ENCODE measurements around the gene RHOF. TPM values are rescaled to one million over a fixed set of nuclear protein-coding genes. Genes with fewer than 3 reads are reported as not detected.
A peak's percentile ranks its signal among the peaks of the same experiment; 100 is the strongest.

Gene RHOF
- total and polyA plus RNA-seq, 2 of the 13 experiments (the other 11 are each of a cell fraction or from before 2014, with no cell fraction given): 14.6 to 32.2 TPM

- no peak for TF ChIP-seq ATF4 (CRISPR knock-in tag; IDR thresholded peaks at IDR 0.05)
- TF ChIP-seq NR0B2 (CRISPR knock-in tag; IDR thresholded peaks at IDR 0.05): no peak
- TF ChIP-seq PHB2 (IDR thresholded peaks at IDR 0.05; ENCODE audit: partially characterized antibody): no peak
- TF ChIP-seq SRSF4 (IDR thresholded peaks at IDR 0.05; ENCODE audit: low read depth, low read length, poor library complexity, severe bottlenecking): no peak
- TF ChIP-seq AKAP8 (CRISPR knock-in tag; IDR thresholded peaks at IDR 0.05): no peak
- peak; percentile 76 for TF ChIP-seq SAP130 (CRISPR knock-in tag; IDR thresholded peaks at IDR 0.05; ENCODE audit: low read depth)
- peak; percentile 26; the same call in 1 of the 2 replicates for TF ChIP-seq ZFP90 (CRISPR knock-in tag; IDR thresholded peaks at IDR 0.05; ENCODE audit: borderline replicate concordance)
- TF ChIP-seq ZNF781 (CRISPR knock-in tag; IDR thresholded peaks at IDR 0.05; ENCODE audit: borderline replicate concordance, not compliant biosample characterization): no peak
- TF ChIP-seq TOPORS (CRISPR knock-in tag; IDR thresholded peaks at IDR 0.05): no peak
- no peak for TF ChIP-seq SRSF9 (IDR thresholded peaks at IDR 0.05; ENCODE audit: borderline replicate concordance, insufficient read depth, low read depth, low read length, poor library complexity, severe bottlenecking)
- TF ChIP-seq TBX2 (CRISPR knock-in tag; IDR thresholded peaks at IDR 0.05; ENCODE audit: borderline replicate concordance): no peak; the same call in 1 of the 2 replicates
- TF ChIP-seq TEF (CRISPR knock-in tag; IDR thresholded peaks at IDR 0.05): no peak
- no peak for TF ChIP-seq ZNF7 (CRISPR knock-in tag; IDR thresholded peaks at IDR 0.05)
- no peak for TF ChIP-seq PREB (CRISPR knock-in tag; IDR thresholded peaks at IDR 0.05)
- TF ChIP-seq ZNF446 (CRISPR knock-in tag; IDR thresholded peaks at IDR 0.05): no peak
- peak; percentile 36; the same call in 1 of the 2 replicates for TF ChIP-seq ARID4A (CRISPR knock-in tag; IDR thresholded peaks at IDR 0.05; ENCODE audit: borderline replicate concordance)
- no peak for TF ChIP-seq GPBP1L1 (CRISPR knock-in tag; IDR thresholded peaks at IDR 0.05)
Measured at GRCh38 chr12:121791671-121792551, 1.6 kb downstream of the RHOF start (continued).

Measured in HepG2 (cell line).